HEK293 (cell line): ENCODE results near the gene EME1.

Source experiments
- CTCF ChIA-PET: fragments of 350-600 bp; formaldehyde crosslinking; extraction: SDS; loops from one replicate; lab custom pipeline; 2021; ENCODE audit warnings: antibody characterized with exemption; lab: Yijun Ruan, JAX
- POLR2A ChIA-PET: fragments of 300-600 bp; formaldehyde crosslinking; extraction: SDS; loops from one replicate; lab custom pipeline; 2020; ENCODE audit warnings: antibody characterized with exemption, inconsistent platforms; lab: Yijun Ruan, JAX
- H3K27ac ChIP-seq: fragments of 200-500 bp; sonication (Bioruptor generic); 2 replicates; pipeline ENCODE4 v1.5.1; 2014; ENCODE audit warnings: low read depth, low read length, control low read depth, inconsistent platforms; ENCODE audit errors: extremely low read depth
- H3K36me3 ChIP-seq, 2 experiments: fragments of 200-500 bp in 1 of 2; sonication (Bioruptor generic) in 1 of 2; 1 replicate in 1 of 2; 2 replicates in 1 of 2; pipeline ENCODE4 v1.5.1; 2014 to 2017; ENCODE audit warnings: inconsistent platforms in 2 of 2, low read length in 2 of 2; ENCODE audit not compliant: control insufficient read depth in 2 of 2, insufficient read depth in 1 of 2
- H3K4me1 ChIP-seq: fragments of 200-500 bp; sonication (Bioruptor generic); 2 replicates; pipeline ENCODE4 v1.5.1; 2014; ENCODE audit warnings: mild to moderate bottlenecking, low read length, inconsistent platforms; ENCODE audit not compliant: control insufficient read depth, insufficient read depth
- H3K4me3 ChIP-seq: 2 replicates; pipeline ENCODE4 v1.5.1; 2011; ENCODE audit warnings: low read depth, mild to moderate bottlenecking, control low read depth, low read length, moderate library complexity
- H3K9me3 ChIP-seq: fragments of 200-500 bp; sonication (Bioruptor generic); 2 replicates; pipeline ENCODE4 v1.5.1; 2014; ENCODE audit warnings: low read depth, low read length, inconsistent platforms; ENCODE audit not compliant: control insufficient read depth, insufficient read depth
- KLF9 ChIP-seq: fragments of 450-650 bp; formaldehyde crosslinking; IDR thresholded peaks from 2 replicates; pipeline ENCODE4 v1.5.1; 2016; ENCODE audit warnings: missing biosample characterization, missing genetic modification characterization, low read depth
- PRDM1 ChIP-seq: fragments of 450-650 bp; formaldehyde crosslinking; IDR thresholded peaks from 2 replicates; pipeline ENCODE4; 2016; ENCODE audit warnings: missing biosample characterization, missing genetic modification characterization
- REPIN1 ChIP-seq: fragments of 450-650 bp; formaldehyde crosslinking; IDR thresholded peaks from 2 replicates; pipeline ENCODE4 v1.5.1; 2017; ENCODE audit warnings: missing biosample characterization, missing genetic modification characterization, low read depth
- ZBTB17 ChIP-seq: fragments of 450-650 bp; formaldehyde crosslinking; IDR thresholded peaks from 2 replicates; pipeline ENCODE4 v1.5.1; 2016; ENCODE audit warnings: missing biosample characterization, missing genetic modification characterization
- ZNF121 ChIP-seq: fragments of 450-650 bp; formaldehyde crosslinking; IDR thresholded peaks from 2 replicates; pipeline ENCODE4 v1.5.1; 2016; ENCODE audit warnings: missing biosample characterization, missing genetic modification characterization
- ZNF133 ChIP-seq: fragments of 450-650 bp; formaldehyde crosslinking; IDR thresholded peaks from 2 replicates; pipeline ENCODE4 v1.5.1; 2016; ENCODE audit warnings: missing biosample characterization, missing genetic modification characterization
- ZNF248 ChIP-seq: fragments of 450-650 bp; formaldehyde crosslinking; IDR thresholded peaks from 2 replicates; pipeline ENCODE4 v1.5.1; 2017; ENCODE audit warnings: missing biosample characterization, missing genetic modification characterization
- ZNF292 ChIP-seq: fragments of 450-650 bp; formaldehyde crosslinking; IDR thresholded peaks from 2 replicates; pipeline ENCODE4 v1.5.1; 2016; ENCODE audit warnings: low read depth, missing biosample characterization, missing genetic modification characterization, borderline replicate concordance
- ZNF335 ChIP-seq: fragments of 450-650 bp; formaldehyde crosslinking; conservative IDR thresholded peaks from 2 replicates; pipeline ENCODE4 v1.5.1; 2016; ENCODE audit warnings: missing biosample characterization, missing genetic modification characterization
- ZNF366 ChIP-seq: fragments of 450-650 bp; formaldehyde crosslinking; conservative IDR thresholded peaks from 2 replicates; pipeline ENCODE4 v1.5.1; 2016; ENCODE audit warnings: missing biosample characterization, missing genetic modification characterization
- ZNF404 ChIP-seq: fragments of 450-650 bp; formaldehyde crosslinking; IDR thresholded peaks from 2 replicates; pipeline ENCODE4 v1.5.1; 2017; ENCODE audit warnings: missing biosample characterization, missing genetic modification characterization
- ZNF426 ChIP-seq: fragments of 450-650 bp; formaldehyde crosslinking; IDR thresholded peaks from 2 replicates; pipeline ENCODE4 v1.5.1; 2017; ENCODE audit warnings: missing biosample characterization, missing genetic modification characterization, mild to moderate bottlenecking, inconsistent platforms, moderate library complexity
- ZNF529 ChIP-seq: fragments of 450-650 bp; formaldehyde crosslinking; IDR thresholded peaks from 2 replicates; pipeline ENCODE4 v1.5.1; 2017; ENCODE audit warnings: missing genetic modification characterization, missing biosample characterization; ENCODE audit not compliant: insufficient replicate concordance
- ZNF549 ChIP-seq: fragments of 450-650 bp; IDR thresholded peaks from 2 replicates; pipeline ENCODE4 v1.5.1; 2018; ENCODE audit warnings: missing biosample characterization, missing genetic modification characterization, mild to moderate bottlenecking, inconsistent platforms, moderate library complexity
- ZNF701 ChIP-seq: fragments of 450-650 bp; formaldehyde crosslinking; IDR thresholded peaks from 2 replicates; pipeline ENCODE4 v1.5.1; 2016; ENCODE audit warnings: missing biosample characterization, missing genetic modification characterization
- ZNF747 ChIP-seq: fragments of 450-650 bp; formaldehyde crosslinking; IDR thresholded peaks from 2 replicates; pipeline ENCODE4 v1.5.1; 2016; ENCODE audit warnings: missing biosample characterization, missing genetic modification characterization
- TF ChIP-seq, protein P1 (sequence below): fragments of 450-650 bp; formaldehyde crosslinking; IDR thresholded peaks from 2 replicates; pipeline ENCODE4 v1.5.1; 2016; ENCODE audit warnings: missing biosample characterization, missing genetic modification characterization, borderline replicate concordance
- TF ChIP-seq, protein P2 (sequence below): fragments of 450-650 bp; formaldehyde crosslinking; IDR thresholded peaks from 2 replicates; pipeline ENCODE4 v1.5.0; 2017; ENCODE audit warnings: missing biosample characterization, missing genetic modification characterization, borderline replicate concordance

The EME1 gene

DNA sequence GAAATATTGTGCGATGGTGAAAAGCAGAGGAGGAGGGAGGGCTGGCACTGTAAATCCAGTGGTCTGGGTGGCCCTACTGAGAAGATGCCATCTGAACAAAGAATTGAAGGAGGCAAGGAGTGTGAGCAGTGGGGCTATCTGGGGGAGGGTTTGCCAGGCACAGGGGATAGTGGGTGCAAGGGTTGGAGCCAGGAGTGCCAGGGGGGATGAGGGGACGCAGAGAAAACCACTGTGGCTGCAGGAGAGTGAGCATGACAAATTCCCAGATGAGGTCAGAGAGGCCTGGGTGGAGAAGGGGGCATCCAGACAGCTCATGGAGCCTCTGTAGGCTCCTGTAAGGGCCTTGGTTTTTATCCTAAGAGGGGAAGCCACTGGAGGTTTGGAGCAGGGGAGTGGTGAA, 22.3 kb upstream of the EME1 start:
- Histone ChIP-seq H3K36me3 (peaks cover 0 to 48% of the 10 kb centered on the region in 2 experiments; a peak in 1 of 3 replicates), H3K4me3 (no peak overlapping the region), H3K9me3 (no peaks in the 10 kb centered on the region), H3K4me1 (peaks cover 11% of the 10 kb centered on the region), H3K27ac (no peak overlapping the region)
- ChIA-PET POLR2A (interaction anchor here (0.6 kb wide), 1 partner anchor 774 kb away, joined by 5 read pairs; no protein-coding TSS in a partner anchor), CTCF (interaction anchor here (0.6 to 2.6 kb wide), 4 partner anchors 11 to 212 kb away, joined by 3 to 14 read pairs (median 4); no protein-coding TSS in a partner anchor)
- TF ChIP-seq ZNF549 (tag by site-specific recombination), result no peak
- no peak for TF ChIP-seq PRDM1 (tag by site-specific recombination)
- TF ChIP-seq ZNF404, result no peak
- TF ChIP-seq ZNF701 (tag by site-specific recombination), result no peak
- TF ChIP-seq ZNF366 (tag by site-specific recombination), result no peak
- no peak for TF ChIP-seq ZNF529
- TF ChIP-seq ZNF248 (tag by site-specific recombination), result no peak
- no peak for TF ChIP-seq ZNF133

DNA sequence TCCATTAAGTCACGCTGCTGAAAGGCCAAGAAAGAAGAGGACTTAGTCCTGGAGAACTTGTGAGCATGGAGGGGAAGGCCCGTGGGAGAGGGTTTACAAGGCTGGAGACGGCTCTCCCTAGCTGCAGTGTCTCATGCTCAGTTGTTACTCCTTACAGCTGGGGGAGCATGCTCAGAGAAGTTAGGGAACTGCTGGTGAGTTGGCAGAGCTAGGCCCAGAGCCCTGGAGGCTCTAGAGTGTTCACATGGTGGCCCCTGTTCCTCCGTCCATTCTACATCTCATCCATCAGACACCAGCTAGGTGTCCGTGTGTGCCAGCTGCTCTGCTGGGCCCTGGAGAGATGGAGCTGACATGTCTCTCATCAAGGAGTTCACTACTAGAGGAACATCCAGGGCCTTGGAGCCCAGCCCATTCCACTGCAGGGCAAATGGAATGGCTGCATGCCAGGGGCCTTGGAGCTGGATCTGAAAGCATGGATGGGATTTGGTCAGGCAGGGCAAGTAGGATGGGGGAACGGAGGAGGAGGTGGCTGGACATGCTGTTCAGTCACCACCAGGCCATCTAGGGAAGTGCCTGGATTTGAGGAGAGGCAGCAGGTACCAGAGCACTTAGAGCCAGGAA, 20.8 kb upstream of the EME1 start:
- H3K4me1 ChIP-seq, result peaks cover 9% of the 10 kb centered on the region
- TF ChIP-seq ZNF121 (tag by site-specific recombination), result no peak
- TF ChIP-seq ZBTB17 (tag by site-specific recombination), result 0 out of 2 replicates have a peak, but pooled peaks have one; percentile 9
- TF ChIP-seq, all 188 proteins: peak for 1
- Histone ChIP-seq H3K36me3 (peaks cover 0 to 62% of the 10 kb centered on the region in 2 experiments; a peak in 1 of 3 replicates), H3K27ac (no peak overlapping the region), H3K4me3 (no peak overlapping the region), H3K9me3 (no peaks in the 10 kb centered on the region)
- CTCF ChIA-PET, result interaction anchor here (0.6 to 2.6 kb wide), 4 partner anchors 9 to 805 kb away, joined by 3 to 14 read pairs (median 4); no protein-coding TSS in a partner anchor
- POLR2A ChIA-PET, result interaction anchor here (1.3 kb wide), 1 partner anchor 10 kb away, joined by 10 read pairs; no protein-coding TSS in a partner anchor

DNA sequence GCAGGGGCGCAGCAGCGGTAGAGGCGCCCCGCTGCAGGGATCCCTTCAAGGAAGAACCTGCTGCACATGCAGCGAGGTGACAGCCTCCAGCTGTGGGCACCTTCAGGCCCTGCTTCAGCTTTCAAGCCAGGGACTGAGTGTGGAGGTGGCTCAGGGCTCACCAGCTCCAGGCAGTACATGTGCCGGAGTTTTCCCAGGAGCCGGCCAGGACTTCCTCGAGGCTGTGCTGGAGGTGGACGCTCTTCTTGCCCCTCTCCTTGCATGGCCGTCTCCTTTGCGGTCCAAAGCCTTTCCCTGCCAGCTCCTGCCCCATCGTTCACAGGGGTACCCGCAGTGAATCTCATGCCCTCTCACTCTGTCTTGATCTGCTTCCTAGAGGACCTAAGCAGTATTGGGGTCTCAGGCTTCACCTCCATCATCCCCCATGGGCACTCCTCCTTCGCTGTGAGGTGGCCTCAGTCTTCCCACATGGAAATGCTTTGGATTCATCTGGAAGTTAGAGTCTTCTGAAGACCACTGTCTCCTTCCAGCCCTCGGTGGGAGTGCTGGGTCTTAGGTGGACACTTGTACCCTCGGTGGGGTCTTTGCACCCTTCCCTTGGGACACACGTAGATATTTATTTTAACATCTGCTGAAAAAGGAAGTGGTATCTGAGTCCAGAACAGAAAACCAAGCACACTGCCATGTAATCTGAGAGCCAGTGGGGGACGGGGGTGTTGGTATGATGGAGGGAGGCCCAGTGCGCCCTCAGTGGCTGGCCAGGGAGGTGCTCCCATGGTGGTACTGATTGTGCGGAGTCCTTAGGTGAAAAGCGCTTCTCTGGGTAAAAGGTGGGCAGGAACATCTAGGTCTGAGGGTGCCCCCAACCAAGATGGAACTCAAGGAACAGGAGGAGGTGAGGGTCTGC, 20.1 kb upstream of the EME1 start:
- H3K9me3 ChIP-seq, result no peaks in the 10 kb centered on the region
- POLR2A ChIA-PET, result interaction anchor here (1.3 kb wide), 1 partner anchor 9 kb away, joined by 10 read pairs; no protein-coding TSS in a partner anchor
- peaks cover 0 to 68% of the 10 kb centered on the region in 2 experiments; a peak in 1 of 3 replicates for H3K36me3 ChIP-seq
- no peak overlapping the region for H3K27ac ChIP-seq
- peaks cover 1% of the 10 kb centered on the region for H3K4me1 ChIP-seq
- TF ChIP-seq ZNF292 (tag by site-specific recombination), result no peak
- TF ChIP-seq ZNF747 (tag by site-specific recombination), result no peak
- TF ChIP-seq REPIN1 (tag by site-specific recombination), result no peak
- TF ChIP-seq KLF9 (tag by site-specific recombination), result no peak
- CTCF ChIA-PET, result interaction anchor here (1.0 to 2.6 kb wide), 2 partner anchors 9 to 56 kb away, joined by 3 to 14 read pairs; no protein-coding TSS in a partner anchor
- no peak overlapping the region for H3K4me3 ChIP-seq

DNA sequence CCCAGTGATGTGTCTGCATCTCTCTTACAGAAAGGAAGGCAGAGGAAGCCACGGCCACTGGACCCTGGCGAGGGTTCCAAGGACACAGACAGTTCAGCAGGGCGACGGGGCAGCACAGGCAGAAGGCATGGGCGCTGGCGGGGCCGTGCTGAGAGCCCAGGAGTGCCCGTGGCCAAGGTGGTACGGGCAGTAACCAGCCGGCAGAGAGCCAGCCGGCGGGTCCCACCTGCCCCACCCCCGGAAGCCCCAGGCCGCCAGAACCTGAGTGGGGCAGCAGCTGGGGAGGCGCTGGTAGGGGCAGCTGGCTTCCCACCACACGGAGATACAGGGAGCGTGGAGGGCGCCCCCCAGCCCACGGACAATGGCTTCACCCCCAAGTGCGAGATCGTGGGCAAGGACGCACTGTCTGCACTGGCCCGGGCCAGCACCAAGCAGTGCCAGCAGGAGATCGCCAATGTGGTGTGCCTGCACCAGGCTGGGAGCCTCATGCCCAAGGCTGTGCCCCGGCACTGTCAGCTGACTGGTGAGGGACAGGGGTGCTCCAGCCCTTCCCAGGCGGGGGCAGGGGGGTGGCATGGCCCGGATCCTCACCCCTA, 19.3 kb upstream of the EME1 start:
- POLR2A ChIA-PET, result interaction anchor here (1.0 kb wide), 1 partner anchor 12 kb away, joined by 5 read pairs; no protein-coding TSS in a partner anchor
- CTCF ChIA-PET, result interaction anchor here (1.3 kb wide), 1 partner anchor 9 kb away, joined by 4 read pairs; no protein-coding TSS in a partner anchor
- no peak overlapping the region for H3K27ac ChIP-seq
- H3K9me3 ChIP-seq, result no peaks in the 10 kb centered on the region
- H3K36me3 ChIP-seq, result peaks cover 5 to 75% of the 10 kb centered on the region in 2 experiments; a peak in 2 of 3 replicates
- H3K4me1 ChIP-seq, result no peaks in the 10 kb centered on the region
- no peak overlapping the region for H3K4me3 ChIP-seq
- TF ChIP-seq, protein P1, sequence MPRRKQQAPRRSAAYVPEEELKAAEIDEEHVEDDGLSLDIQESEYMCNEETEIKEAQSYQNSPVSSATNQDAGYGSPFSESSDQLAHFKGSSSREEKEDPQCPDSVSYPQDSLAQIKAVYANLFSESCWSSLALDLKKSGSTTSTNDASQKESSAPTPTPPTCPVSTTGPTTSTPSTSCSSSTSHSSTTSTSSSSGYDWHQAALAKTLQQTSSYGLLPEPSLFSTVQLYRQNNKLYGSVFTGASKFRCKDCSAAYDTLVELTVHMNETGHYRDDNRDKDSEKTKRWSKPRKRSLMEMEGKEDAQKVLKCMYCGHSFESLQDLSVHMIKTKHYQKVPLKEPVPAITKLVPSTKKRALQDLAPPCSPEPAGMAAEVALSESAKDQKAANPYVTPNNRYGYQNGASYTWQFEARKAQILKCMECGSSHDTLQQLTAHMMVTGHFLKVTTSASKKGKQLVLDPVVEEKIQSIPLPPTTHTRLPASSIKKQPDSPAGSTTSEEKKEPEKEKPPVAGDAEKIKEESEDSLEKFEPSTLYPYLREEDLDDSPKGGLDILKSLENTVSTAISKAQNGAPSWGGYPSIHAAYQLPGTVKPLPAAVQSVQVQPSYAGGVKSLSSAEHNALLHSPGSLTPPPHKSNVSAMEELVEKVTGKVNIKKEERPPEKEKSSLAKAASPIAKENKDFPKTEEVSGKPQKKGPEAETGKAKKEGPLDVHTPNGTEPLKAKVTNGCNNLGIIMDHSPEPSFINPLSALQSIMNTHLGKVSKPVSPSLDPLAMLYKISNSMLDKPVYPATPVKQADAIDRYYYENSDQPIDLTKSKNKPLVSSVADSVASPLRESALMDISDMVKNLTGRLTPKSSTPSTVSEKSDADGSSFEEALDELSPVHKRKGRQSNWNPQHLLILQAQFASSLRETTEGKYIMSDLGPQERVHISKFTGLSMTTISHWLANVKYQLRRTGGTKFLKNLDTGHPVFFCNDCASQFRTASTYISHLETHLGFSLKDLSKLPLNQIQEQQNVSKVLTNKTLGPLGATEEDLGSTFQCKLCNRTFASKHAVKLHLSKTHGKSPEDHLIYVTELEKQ (tag by site-specific recombination), result no peak
- no peak for TF ChIP-seq ZNF335 (tag by site-specific recombination)
- TF ChIP-seq, protein P2, sequence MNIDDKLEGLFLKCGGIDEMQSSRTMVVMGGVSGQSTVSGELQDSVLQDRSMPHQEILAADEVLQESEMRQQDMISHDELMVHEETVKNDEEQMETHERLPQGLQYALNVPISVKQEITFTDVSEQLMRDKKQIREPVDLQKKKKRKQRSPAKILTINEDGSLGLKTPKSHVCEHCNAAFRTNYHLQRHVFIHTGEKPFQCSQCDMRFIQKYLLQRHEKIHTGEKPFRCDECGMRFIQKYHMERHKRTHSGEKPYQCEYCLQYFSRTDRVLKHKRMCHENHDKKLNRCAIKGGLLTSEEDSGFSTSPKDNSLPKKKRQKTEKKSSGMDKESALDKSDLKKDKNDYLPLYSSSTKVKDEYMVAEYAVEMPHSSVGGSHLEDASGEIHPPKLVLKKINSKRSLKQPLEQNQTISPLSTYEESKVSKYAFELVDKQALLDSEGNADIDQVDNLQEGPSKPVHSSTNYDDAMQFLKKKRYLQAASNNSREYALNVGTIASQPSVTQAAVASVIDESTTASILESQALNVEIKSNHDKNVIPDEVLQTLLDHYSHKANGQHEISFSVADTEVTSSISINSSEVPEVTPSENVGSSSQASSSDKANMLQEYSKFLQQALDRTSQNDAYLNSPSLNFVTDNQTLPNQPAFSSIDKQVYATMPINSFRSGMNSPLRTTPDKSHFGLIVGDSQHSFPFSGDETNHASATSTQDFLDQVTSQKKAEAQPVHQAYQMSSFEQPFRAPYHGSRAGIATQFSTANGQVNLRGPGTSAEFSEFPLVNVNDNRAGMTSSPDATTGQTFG, result no peak
- no peak for TF ChIP-seq ZBTB17 (tag by site-specific recombination)
- no peak for TF ChIP-seq ZNF426 (tag by site-specific recombination)
- TF ChIP-seq ZNF366 (tag by site-specific recombination), result no peak
